ENCODE measurements around the gene RPL10A.
A peak's percentile ranks its signal among the peaks of the same experiment; 100 is the strongest.

RPL10A gene

DNA sequence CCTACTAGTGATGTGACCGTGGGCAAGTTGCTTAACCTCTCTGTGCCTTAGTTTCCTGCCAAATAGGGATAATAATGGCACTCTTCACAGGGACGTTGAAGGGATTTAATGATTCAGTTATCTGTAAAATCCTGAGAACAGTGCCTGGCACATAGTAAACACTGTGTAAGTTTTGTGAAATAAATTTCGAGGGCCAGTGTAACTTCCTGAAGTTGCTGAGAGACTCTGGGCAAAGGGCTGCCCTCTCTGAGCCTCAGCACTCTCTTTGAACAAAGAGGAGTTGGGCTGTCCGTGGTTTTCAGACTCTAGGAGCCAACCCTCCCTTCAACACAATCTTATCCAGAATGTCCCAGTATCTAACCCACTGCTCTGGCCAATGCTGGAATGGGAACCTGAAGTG lies 31.2 kb downstream of the RPL10A start:
- DNase-seq (ENCODE audit: low read depth) = no peak
- no peak overlapping the region for H3K4me3 ChIP-seq (ENCODE audit: control insufficient read depth, low read depth, low read length)
- TF ChIP-seq, protein P1, sequence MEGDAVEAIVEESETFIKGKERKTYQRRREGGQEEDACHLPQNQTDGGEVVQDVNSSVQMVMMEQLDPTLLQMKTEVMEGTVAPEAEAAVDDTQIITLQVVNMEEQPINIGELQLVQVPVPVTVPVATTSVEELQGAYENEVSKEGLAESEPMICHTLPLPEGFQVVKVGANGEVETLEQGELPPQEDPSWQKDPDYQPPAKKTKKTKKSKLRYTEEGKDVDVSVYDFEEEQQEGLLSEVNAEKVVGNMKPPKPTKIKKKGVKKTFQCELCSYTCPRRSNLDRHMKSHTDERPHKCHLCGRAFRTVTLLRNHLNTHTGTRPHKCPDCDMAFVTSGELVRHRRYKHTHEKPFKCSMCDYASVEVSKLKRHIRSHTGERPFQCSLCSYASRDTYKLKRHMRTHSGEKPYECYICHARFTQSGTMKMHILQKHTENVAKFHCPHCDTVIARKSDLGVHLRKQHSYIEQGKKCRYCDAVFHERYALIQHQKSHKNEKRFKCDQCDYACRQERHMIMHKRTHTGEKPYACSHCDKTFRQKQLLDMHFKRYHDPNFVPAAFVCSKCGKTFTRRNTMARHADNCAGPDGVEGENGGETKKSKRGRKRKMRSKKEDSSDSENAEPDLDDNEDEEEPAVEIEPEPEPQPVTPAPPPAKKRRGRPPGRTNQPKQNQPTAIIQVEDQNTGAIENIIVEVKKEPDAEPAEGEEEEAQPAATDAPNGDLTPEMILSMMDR (conservative IDR thresholded peaks at IDR 0.05; ENCODE audit: control insufficient read depth, insufficient read depth, low read depth, low read length) = no peak

DNA sequence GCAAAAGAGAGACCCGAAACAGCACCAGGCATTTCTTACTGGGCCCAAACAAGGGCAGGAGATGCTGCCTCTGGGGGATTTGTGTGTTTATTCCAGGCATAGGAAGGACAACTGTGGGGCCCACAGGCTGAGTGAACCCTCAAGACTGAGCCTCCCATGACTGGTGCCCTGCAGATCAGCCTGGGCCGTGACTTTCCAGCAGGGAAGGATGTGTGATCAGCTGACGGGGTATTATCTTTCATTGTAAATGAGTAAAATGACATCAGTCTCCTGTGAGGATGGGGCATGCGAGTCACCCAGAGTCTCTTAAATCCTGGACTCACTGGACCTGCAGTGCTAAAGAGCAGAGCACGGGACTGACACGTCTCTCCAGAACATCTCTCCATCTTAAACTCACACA lies 32.6 kb downstream of the RPL10A start:
- no peak overlapping the region for H3K4me3 ChIP-seq (ENCODE audit: control insufficient read depth, low read depth, low read length)
- TF ChIP-seq, protein P1 (conservative IDR thresholded peaks at IDR 0.05; ENCODE audit: control insufficient read depth, insufficient read depth, low read depth, low read length) = no peak
- DNase-seq (ENCODE audit: low read depth) = peak; percentile 74

DNA sequence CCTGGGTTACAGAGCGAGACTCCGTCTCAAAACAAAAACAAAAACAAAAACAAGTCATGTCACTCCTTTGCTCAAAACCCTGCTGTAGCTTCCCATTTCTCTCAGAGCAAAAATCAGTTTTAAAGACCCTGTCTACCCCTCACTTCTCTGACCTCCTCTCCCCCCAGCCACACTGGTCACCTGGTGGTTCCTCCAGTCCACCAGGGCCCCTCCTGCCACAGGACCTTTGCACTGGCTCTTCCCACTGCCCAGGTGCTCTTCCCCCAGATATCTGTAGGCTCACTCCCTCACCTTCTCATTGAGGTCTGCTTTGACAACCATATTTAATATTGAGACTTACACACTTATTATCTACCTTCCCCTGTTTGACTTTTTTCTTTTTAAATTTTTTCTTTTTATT lies 33.6 kb downstream of the RPL10A start:
- TF ChIP-seq, protein P1 (conservative IDR thresholded peaks at IDR 0.05; ENCODE audit: control insufficient read depth, insufficient read depth, low read depth, low read length) = no peak
- DNase-seq (ENCODE audit: low read depth) = no peak
- H3K4me3 ChIP-seq (ENCODE audit: control insufficient read depth, low read depth, low read length) = no peak overlapping the region

DNA sequence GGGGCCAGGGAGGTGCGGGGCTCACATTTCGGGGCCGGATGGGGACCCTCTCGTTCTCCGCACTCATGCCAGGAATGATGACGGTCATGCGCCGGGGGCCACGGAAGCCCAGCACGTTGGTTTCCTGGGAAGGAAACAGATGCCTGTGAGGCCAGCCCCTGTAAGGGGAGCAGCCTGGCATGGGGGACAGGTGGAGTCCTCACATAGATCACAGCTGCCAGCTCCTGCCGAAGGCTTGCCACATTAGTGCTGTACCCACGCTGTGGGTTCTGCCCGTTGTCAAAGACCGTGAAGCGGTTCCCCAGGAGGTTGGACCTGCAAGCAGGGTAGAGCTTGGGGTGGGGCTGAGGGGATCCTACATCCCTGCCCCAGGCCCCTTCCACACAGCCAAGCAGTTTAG lies 35.3 kb downstream of the RPL10A start:
- TF ChIP-seq, protein P1 (conservative IDR thresholded peaks at IDR 0.05; ENCODE audit: control insufficient read depth, insufficient read depth, low read depth, low read length) = no peak
- no peak for DNase-seq (ENCODE audit: low read depth)
- no peak overlapping the region for H3K4me3 ChIP-seq (ENCODE audit: control insufficient read depth, low read depth, low read length)

DNA sequence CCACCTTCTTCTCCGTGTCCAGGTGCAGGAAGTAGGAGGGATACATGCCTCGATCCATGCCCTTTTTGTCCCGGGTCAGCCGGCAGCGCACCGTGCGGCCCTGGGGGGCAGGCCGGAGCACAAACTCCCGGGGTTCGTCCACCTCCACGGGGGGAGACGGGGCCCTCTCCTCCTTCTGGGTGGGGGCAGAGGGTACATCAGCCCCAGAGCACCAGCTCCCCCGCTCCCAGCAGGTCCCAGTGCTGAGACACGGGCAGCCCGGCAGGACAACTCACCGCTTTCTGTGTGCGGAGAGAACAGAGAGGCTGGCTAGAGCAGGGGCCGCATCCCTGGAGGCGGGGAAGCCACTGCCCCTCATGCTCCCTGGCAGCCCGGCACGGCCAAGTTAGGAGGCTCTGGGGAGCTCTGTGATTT lies 37.8 kb downstream of the RPL10A start:
- TF ChIP-seq, protein P1 (conservative IDR thresholded peaks at IDR 0.05; ENCODE audit: control insufficient read depth, insufficient read depth, low read depth, low read length) = no peak
- no peak for DNase-seq (ENCODE audit: low read depth)
- no peak overlapping the region for H3K4me3 ChIP-seq (ENCODE audit: control insufficient read depth, low read depth, low read length)

DNA sequence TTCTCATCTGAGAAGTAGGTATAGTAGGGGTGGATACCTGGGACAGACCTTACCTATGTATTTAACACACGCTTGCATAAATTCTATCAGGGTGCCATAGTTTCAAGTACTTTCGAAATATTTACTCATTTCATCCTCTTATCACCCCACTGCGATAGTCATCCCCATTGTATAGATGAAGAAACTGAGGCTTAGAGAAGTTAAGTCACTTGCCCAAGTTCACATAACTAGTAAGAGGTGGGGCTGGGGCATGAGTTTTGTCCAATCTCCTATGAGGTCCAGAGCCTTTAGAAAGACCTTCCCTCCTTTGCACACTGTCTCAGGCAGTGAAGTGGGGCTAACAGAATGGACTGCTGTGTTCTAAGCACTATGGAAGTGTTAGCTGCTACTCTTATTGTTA lies 38.3 kb downstream of the RPL10A start:
- no peak overlapping the region for H3K4me3 ChIP-seq (ENCODE audit: control insufficient read depth, low read depth, low read length)
- TF ChIP-seq, protein P1 (conservative IDR thresholded peaks at IDR 0.05; ENCODE audit: control insufficient read depth, insufficient read depth, low read depth, low read length) = no peak
- DNase-seq (ENCODE audit: low read depth) = no peak

DNA sequence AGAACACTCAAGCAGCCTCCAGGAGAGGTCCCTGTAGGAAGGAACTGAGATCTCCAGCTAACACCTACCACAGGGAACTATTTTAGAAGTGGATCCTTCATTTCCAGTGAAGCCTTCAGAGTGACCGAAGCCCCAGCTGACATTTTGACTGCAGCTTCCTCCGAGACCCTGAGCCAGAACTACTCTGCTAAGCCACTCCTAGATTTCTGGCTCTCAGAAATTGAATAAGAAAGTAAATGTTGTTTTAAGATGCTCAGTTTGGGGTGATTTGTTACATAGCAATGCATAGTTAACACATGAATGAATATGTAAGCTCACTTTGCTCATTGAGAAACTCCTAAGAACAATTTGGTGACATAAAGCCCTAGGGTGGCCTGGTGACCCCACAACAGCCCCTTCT lies 39.0 kb downstream of the RPL10A start:
- no peak overlapping the region for H3K4me3 ChIP-seq (ENCODE audit: control insufficient read depth, low read depth, low read length)
- no peak for DNase-seq (ENCODE audit: low read depth)
- TF ChIP-seq, protein P1 (conservative IDR thresholded peaks at IDR 0.05; ENCODE audit: control insufficient read depth, insufficient read depth, low read depth, low read length) = no peak

Measured in fibroblast of mammary gland (primary cell).